Mesenteric fat pad (tissue), 1 donor: Measurements from ENCODE around the gene SMC1B. TPM values are rescaled to one million over a fixed set of nuclear protein-coding genes. Genes with fewer than 3 reads are reported as not detected.
"Not testable (repeated sequence)": the region's sequence is repeated elsewhere in the genome, so short reads cannot be mapped to it uniquely, and the experiment has no call there.

Experiments used
- DNase-seq: peaks from one replicate; pipeline ENCODE4 v3.0.0-alpha.2; 2020; ENCODE audit warnings: low spot score
- long read RNA-seq: library from polyadenylated mRNA; unstranded; transcript quantifications from one replicate; pipeline ENCODE4 v2.0.0, GENCODE V29; 2020
- total RNA-seq: library from RNA; stranded (reverse); fragmentation: NEBNext Ultra II Directional; extraction: Animal tissue kit (Norgen Biotek cat#: 25700); gene quantifications from one replicate; pipeline ENCODE4 v1.2.1, GENCODE V29; 2021
- donor health status: DM: yes; HTN: yes; CAD: no.

SMC1B gene, protein sequence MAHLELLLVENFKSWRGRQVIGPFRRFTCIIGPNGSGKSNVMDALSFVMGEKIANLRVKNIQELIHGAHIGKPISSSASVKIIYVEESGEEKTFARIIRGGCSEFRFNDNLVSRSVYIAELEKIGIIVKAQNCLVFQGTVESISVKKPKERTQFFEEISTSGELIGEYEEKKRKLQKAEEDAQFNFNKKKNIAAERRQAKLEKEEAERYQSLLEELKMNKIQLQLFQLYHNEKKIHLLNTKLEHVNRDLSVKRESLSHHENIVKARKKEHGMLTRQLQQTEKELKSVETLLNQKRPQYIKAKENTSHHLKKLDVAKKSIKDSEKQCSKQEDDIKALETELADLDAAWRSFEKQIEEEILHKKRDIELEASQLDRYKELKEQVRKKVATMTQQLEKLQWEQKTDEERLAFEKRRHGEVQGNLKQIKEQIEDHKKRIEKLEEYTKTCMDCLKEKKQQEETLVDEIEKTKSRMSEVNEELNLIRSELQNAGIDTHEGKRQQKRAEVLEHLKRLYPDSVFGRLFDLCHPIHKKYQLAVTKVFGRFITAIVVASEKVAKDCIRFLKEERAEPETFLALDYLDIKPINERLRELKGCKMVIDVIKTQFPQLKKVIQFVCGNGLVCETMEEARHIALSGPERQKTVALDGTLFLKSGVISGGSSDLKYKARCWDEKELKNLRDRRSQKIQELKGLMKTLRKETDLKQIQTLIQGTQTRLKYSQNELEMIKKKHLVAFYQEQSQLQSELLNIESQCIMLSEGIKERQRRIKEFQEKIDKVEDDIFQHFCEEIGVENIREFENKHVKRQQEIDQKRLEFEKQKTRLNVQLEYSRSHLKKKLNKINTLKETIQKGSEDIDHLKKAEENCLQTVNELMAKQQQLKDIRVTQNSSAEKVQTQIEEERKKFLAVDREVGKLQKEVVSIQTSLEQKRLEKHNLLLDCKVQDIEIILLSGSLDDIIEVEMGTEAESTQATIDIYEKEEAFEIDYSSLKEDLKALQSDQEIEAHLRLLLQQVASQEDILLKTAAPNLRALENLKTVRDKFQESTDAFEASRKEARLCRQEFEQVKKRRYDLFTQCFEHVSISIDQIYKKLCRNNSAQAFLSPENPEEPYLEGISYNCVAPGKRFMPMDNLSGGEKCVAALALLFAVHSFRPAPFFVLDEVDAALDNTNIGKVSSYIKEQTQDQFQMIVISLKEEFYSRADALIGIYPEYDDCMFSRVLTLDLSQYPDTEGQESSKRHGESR
- not detected for total RNA-seq
- long read RNA-seq, partial matches to known transcripts = 0 of 1 reads
- long read RNA-seq, other reads (novel, unspliced or antisense) = 1 of 1 reads

DNA sequence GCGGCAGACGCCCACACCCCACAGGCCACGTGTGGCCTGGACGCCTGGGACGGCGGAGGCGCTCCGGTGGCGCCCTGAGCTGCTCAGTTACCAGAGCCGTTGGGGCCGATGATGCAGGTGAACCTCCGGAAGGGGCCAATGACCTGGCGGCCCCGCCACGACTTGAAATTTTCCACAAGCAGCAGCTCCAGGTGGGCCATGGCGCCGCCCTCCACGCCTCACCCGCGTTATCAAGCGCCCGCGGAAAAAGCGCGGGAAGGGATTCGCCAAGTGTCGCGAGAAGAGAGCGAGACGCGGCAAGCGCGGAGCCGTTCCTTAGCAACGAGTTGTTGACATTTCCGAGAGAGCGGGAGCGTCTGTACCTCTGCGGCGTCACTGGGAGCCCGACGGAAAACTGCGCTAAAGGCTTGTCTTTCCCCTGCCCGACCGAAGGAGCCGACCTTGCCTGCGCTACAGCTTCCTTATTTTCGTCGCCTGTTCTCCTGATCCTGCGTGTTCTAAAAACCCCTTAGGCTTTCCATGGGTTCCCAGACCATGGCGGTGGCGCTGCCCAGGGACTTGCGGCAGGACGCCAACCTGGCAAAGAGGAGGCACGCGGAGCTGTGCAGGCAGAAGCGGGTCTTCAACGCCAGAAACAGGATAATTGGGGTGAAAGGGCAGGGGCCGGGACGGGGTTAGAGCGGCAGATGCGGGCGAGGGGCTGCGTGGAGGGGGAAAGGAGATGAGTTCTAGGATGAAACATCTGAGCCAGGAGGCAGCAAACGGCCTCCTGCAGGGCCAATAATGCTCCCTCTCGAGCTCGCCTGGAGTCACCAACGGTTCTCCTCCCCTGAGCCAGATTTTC is at the start of gene SMC1B, which contains the start of gene RIBC2:
SMC1B (minus strand) TSS at position 232 of the 844 bp plus-strand sequence; CDS start at position 200, 32 bp downstream.
RIBC2 (plus strand) TSS at position 326 of the 844 bp plus-strand sequence; CDS start at position 520, 194 bp downstream.
- DNase-seq = no peak

DNA sequence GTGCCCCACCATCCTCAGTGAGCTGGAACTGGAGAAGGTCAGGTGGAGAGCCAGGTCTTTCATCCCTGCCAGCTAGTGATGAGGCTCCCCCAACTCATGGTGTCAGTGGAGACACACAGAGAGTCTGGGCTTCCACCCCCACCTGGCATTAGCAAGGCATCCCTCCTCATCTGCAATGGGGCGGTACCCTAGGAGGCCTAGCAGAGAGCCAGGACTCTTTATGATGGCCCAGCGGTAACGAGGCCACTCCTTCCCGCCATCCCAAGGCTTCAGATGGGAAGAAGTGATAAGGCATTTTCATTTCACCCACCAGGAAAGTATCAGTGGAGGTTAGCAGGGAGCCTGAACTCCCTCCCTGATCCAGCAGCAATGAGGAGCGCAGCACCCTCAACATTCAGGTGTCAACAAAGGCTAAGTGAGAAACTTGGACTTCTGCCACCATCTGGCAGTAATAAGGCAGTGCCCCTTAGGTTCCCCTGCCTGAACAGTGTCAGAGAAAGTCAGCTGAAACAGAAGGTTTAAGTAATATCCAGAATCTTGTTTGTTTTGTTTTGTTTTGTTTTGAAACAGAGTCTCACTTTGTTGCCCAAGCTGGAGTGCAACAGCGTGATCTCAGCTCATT is 48.7 kb upstream of the SMC1B start:
- no peak for DNase-seq

DNA sequence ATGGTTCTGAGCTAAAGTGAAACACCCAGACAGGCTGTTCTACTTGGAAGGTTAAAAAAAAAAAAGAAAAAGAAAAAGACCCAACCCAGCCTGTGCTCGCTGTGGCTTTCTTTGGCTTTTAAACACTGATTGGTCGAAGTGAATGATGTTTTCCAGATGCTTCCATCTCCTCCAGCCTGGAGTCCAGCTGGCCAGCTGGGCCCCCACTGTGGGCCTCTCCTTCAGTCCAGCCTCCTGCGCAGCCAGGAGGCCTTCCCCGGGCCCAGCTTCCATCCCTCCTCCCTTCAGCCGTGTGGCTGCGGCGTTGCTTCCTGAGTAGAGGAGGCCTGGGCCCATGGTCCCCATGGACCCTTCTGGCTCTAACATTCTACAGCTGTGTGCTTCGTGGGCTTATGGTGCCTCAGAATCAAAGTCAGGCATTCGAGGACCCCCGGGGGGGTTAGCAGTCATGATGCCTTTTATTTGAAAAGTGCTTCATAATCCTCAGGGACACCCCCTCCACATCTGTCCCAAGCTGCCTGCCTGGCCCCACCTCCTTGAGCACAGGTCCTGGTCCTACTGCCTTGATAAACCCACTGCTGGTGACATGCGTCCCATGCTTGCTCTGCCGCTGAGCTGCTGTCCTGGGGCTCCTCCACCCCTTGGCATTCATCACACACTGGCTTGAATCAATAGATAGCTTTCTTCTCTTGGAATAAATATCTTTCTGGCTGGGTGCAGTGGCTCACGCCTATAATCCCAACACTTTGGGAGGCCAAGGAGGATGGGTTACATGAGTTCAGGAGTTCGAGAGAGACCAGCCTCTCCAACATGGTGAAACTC is 47.1 kb upstream of the SMC1B start:
- DNase-seq = no peak

DNA sequence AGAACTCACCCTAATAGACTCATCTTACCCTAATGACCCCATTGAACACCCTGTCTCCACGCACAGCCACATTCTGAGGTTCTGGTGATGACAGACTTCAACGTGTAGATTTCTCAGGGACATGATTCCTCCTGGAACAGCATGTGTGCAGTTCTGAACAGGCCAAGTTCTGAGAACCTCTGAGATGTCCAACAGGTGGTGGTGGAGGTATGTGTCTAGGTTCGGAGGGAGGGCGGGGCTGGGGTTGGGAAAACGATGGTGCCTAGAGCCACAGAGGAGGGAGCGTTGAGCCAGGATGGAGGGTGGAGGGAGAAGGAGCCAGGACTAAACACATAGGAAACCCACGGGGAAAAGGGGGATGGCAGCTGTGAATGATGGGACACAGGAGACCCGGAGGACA is 45.8 kb upstream of the SMC1B start:
- no peak for DNase-seq

DNA sequence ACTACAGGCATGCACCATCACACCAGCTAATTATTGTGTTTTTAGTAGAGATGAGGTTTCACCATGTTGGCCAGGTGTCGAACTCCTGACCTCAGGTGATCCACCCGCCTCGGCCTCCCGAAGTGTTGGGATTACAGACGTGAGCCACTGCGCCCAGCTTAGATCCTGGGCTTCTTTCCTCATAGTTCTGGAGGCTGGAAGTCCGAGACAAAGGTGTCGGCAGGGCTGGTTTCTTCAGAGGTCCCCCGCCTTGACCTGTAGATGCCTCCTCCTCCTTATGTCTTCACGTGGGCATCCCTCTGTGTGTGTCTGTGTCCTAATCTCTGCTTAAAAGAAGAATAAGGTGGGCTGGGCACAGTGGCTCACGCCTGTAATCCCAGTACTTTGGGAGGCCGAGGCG is 45.1 kb upstream of the SMC1B start:
- DNase-seq = no peak

DNA sequence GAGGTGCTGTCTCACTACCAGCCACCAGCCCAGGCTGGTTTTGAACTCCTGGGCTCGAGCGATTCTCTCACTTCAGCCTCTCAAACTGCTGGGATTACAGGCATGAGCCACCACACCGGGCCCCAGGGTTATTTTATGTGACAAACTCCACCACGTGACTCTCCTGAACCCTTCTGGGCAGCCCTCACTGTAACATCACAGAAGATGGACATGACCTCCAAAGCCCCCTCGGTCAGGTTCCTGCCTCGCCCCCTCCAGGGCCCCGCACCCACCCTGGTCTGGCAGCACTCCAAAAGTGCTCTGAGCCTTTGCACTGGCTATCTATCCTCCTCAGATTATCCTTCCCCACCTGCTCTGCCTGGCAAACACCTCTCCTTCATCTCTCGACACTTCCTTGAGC is 43.4 kb upstream of the SMC1B start:
- DNase-seq = no peak

DNA sequence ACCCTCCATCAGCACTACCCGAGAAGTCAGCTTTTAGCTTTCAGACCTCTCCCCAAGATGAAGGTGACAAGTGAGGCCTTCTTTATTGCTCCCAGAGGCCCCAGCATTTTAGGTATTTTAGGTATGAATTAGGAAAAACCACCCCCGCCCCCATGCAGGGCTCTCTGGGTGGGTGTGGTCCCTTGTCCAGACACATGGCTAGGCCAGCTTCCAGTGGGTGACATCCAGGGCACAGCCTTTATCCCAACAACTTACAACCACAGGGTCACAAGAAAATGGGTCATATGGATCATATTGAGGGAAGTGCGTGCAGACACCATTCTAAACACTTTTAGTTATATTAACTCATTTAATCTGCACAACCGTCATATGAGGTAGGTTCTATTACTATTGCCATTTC is 42.2 kb upstream of the SMC1B start:
- no peak for DNase-seq

DNA sequence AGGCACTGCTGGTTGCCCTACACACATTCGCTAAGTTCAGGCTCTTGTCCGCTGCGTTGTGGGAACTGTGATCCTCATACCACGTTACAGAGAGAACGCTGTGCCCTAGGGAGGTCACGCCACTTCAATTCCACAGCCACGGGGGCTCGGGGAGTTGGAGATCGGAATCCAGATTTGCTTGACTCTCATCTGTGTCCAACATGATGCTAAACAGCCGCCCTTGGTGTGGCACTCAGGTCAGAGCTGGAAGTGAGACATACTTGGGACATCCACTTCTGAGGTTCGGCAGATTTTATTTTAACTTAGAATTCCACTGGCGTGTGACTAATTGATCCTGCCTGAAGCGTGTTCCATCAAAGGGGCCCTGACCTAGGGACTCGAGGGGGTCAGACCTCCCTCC is 41.8 kb upstream of the SMC1B start:
- no peak for DNase-seq

DNA sequence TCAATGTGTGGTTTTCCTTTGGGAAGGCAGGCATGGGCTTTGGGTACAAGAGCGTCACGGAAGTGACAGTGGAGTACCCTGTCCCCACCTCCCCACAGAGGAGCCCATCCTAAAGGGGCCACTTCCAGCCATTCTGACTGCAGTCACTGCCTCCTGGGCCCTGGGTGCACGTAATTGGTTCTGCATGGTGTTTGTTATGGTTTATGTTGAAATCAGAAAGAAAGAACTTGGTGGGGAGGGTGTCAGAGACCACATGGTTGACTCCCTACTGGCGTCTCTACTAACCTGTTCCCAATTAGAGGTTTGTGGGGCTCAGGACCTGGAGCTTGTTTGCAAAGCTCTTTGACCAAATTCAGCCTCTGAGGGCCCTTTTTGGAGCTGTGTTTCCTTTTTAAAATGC is 40.9 kb upstream of the SMC1B start:
- DNase-seq = no peak

DNA sequence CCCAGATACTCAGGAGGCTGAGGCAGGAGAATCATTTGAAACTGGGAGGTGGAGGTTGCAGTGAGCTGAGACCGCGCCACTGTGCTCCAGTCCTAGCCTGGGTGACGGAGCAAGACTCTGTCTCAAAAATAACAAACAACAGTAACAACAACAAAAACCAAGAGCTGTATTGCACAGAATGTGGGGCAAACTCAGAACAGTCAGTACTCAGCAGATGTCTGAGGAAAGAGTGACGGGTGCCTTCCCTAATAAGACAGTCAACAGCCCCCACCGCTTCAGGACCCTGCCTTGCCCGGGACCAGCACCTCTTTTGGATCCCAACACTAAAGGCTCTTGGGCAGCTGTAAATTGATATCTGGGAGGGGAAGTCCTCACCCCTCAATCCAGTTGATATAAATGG is 40.4 kb upstream of the SMC1B start:
- DNase-seq = no peak

DNA sequence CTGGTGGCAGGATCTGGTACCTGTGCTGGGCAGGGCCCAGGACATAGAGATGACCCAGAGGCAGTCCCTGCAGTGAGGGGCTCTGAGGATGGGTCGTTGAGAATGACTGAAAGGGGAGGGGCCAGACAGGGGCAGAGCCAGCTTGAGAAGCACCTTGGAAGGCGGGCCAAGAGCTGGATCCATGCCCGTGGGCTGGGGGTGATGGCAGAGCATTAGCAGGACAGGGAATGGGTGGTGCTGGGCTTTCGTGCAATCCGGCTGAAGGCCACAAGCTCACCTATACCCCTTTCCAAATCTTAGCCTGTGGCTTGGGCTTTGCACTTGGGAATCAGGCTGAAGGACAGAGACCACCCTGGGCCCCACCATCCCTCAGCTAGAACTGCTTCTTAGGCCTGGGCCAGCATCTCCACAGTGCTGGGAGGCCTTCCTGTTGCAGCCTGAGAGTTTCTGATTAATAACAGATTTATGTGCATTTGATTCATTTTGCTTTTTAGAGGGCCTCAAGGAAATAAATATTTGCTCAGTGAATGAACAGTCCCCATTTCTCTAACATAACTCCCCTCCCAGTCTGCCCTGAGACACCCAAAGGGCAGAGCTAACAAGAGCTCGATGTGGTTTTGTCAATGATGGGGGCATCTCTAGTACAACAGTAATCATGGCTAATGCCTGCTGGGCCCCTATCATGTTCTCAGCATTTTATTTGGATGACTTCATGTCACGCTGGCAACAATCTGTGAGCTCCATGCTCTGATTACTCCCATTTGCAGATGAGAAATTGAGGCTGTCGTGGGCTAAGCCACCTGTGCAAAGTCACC is 39.4 kb upstream of the SMC1B start:
- DNase-seq = no peak

DNA sequence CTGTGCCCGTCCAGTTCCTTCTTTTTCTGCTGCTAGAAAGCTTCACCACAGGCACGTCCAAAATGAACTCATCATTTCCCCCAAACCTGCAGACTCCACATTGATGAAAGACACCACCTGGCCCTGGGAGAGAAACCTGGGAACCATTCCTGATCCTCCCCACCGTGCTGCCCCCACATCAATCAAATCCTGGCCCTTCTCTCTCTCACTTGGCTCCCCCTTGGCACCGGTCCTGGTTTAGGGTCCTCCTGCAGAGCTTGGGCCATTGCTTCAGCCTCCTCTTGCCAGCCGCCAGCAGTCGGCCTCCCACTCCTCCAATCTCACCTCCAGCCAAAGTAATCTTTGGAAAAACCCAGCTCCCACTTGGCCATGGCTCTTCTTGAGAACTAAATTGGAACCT is 38.6 kb upstream of the SMC1B start:
- no peak for DNase-seq

DNA sequence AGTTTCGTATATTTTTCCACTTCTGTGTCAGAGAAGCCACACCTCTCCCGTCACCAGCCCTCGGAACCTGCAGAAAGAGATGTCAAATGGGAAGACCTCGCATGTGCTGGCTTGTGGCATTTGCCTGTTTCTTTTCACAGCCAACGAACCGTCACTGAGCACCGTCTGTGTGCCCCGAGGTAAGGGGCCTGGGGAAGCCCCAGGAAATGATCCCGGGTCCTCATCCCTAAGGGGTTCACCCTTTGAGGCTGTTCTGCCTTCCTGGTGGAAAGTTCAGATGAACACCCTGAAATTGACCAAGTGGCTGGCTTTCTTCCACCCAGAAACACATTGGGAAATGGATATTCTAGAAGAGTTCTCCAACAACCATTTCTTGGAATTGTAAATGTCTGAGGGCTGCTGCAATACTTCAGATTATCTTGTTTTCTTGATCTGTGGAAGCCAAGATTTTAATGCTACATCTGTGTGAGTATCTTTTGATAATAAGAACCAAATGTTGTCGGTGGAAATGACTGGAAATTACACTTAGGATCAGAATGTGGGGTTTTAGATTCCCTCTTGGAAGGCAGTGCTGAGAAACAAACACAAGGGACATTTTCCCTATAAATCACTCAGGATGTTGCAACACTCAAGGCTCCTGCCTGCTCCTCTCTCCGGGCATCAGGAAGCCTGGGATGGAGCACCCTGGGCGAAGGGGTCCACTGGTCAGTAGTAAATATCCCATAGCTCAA is 37.7 kb upstream of the SMC1B start:
- DNase-seq = no peak

DNA sequence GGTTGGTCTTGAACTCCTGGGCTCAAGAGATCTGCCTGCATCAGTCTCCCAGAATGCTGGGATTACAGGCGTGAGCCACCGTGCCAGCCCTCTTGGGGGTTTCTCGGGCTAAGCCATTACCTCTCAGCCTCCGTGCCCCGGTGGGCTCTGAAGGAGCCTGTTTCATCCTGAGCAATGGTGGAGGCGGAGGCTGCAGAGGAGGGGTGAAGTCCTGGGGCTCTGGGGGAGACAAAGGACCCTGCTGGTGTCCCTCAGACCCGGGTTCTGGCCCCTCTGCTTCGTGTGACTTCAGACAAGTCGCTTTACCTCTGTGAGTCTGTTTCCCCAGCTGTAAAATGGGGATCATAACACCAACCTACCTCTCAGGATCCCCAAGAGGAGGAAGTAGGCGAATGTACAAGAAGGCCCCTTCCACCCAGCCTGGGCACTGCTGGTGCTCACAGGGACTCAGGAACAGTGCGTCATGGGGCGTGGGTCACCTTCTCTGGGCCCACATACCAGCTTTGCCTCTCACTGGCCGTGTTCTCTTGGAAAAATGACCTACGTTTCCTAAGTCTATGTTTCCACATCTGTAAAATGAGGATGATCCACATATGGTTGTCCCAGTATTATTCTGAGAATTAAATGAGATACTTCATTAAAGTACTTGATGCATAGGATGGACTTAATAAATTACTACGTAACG is 36.8 kb upstream of the SMC1B start:
- no peak for DNase-seq

DNA sequence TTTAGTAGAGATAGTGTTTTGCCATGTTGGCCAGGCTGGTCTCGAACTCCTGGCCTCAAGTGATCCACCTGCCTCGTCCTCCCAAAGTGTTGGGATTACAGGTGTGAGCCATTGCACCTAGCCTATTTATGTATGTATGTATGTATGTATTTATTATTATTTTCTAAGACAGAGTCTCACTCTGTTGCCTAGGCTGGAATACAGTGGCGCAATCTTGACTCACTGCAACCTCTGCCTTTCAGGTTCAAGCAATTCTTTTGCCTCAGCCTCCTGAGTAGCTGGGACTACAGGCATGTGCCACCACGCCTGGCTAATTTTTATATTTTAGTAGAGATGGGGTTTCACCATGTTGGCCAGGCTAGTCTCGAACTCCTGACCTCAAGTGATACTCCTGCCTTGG is 36.0 kb upstream of the SMC1B start:
- DNase-seq = not testable (repeated sequence)

DNA sequence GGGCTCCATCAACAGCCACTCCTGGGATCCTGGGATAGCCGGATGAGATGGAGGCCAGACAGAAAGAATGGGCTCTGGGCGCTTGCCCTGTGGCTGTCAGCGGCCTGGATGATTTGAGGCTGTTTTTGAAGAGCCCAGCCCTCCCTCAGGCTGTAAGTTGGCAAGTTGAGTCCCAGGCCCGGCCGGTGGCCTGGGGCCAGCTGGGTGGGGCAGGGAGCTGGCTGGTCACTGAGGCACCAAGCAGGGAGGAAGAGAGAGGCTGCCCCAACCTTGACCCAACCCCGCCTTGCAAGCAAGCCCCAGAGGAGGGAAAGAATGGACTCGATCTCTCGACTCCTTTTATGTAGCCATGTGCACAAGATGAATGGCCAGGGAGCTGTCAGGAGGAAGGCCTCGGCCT is 35.0 kb upstream of the SMC1B start:
- DNase-seq = no peak

DNA sequence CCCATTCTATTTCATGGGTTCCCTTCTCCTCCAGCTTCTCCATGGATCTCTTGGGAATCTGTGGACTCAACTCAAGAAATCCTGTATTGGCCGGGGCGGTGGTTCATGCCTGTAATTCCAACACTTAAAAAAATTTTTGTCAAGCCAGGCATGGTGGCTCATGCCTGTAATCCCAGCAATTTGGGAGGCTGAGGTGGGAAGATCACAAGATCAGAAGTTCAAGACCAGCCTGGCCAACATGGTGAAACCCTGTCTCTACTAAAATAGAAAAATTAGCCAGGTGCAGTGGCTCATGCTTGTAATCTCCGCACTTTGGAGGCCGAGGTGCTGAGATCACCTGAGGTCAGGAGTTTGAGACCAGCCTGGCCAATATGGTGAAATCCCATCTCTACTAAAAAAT is 34.2 kb upstream of the SMC1B start:
- DNase-seq = not testable (repeated sequence)
